ENCODE data around the gene CPAMD8.
"Not testable (repeated sequence)": the region's sequence is repeated elsewhere in the genome, so short reads cannot be mapped to it uniquely, and the experiment has no call there.

Gene CPAMD8

GRCh38 chr19:17037966-17038500 is 11.4 kb upstream of the CPAMD8 start:
- DNase-seq (ENCODE audit: low spot score): no peak

- no peak for DNase-seq (ENCODE audit: low spot score)
These were observed 10.6 kb upstream of the CPAMD8 start for GRCh38 chr19:17037184-17037583.

- no peak for DNase-seq (ENCODE audit: low spot score)
These were observed 10.0 kb upstream of the CPAMD8 start for GRCh38 chr19:17036640-17037039.

DNA sequence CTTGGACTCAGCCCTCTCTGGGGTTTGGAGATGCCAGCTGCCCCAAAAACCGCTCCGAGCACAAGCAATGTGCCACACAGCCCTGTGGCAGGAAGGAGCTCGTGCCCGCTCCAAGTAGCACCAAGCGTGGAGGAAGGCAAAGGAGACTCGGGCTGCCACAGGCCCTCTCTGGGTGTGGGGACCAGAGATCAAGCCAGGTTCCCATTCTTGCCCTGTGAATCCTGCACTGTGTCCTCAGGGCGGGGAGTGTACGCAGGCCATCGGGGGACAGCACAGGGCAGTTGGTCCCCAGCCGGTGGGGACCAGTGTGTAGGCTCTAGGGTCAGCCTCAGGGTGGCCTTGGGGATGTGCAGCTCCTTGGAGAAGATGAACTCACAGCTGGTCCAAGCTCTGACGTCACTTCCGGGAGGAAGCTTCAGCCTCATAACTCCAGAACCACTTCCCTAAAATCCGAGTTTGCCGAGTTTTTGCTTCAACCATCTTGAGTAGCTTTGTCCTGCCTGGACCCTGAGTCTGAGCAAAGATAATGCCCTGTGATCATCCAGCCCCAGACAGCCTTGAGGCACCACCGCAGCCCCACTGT is 9.3 kb upstream of the CPAMD8 start:
- peak; percentile 16 for DNase-seq (ENCODE audit: low spot score)

- no peak for DNase-seq (ENCODE audit: low spot score)
These were observed 5.1 kb upstream of the CPAMD8 start for GRCh38 chr19:17031741-17032140.

DNA sequence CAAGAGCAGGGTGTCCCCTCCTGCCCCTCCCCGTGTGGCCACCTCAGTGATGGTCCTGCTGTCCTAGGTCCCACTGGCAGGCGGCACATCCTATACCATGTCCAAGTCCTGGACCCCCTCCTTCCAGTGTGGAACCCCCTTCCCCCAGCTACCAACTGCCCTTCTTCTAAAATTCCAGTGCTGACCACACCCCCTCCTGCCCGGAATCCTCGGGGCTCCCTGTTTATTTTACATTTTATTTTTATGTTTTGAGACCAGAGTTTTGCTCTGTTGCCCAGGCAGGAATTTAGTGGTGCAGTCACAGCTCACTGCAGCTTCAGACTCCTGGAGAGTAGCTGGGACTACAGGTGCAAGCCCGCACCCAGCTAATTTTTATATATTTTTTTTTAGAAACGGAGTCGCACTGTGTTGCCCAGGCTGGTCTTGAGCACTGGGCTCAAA is 945 bp upstream of the CPAMD8 start:
- no peak for DNase-seq (ENCODE audit: low spot score)

GRCh38 chr19:17025991-17026658 is 485 bp downstream of the CPAMD8 start:
- no peak for DNase-seq (ENCODE audit: low spot score)

GRCh38 chr19:17025361-17025760 is 1.2 kb downstream of the CPAMD8 start:
- DNase-seq (ENCODE audit: low spot score): no peak

DNA sequence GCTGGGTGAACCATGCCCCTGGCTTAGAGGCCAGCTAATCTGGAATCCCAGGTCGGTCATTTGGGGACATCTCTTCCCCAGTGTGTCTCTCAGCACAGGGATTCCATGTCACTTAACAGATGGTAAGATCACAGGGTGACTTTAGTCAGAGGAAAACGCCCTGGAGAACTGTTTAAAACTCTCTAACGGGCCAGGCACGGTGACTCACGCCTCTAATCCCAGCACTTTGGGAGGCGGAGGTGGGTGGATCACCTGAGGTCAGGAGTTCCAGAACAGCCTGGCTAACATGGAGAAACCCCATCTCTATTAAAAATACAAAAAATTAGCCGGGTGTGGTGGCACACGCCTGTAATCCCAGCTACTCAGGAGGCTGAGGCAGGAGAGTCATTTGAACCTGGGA is 1.7 kb downstream of the CPAMD8 start:
- not testable (repeated sequence) for DNase-seq (ENCODE audit: low spot score)

DNA sequence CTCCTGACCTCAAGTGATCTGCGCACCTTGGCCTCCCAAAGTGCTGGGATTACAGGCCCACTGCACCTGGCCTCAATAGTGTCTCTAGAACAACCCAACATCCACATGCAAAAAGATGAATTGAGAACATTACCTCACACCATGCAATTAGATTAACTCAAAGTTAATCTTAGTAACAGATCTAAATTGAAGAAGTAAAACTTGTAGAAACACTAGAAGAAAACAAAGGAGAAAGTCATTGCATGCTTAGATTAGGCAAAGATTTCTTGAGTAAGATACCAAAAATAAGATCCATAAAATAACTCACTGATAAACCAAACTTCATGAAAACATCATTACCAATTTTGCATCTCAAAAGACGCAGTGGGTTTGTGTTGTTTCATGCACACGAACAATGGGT is 2.8 kb downstream of the CPAMD8 start:
- DNase-seq (ENCODE audit: low spot score): no peak

GRCh38 chr19:17022738-17023137 is 3.9 kb downstream of the CPAMD8 start:
- no peak for DNase-seq (ENCODE audit: low spot score)

- DNase-seq (ENCODE audit: low spot score): peak; percentile 26
These were observed 4.6 kb downstream of the CPAMD8 start for GRCh38 chr19:17021793-17022590.

- DNase-seq (ENCODE audit: low spot score): no peak
These were observed 5.3 kb downstream of the CPAMD8 start for GRCh38 chr19:17021328-17021727.

DNA sequence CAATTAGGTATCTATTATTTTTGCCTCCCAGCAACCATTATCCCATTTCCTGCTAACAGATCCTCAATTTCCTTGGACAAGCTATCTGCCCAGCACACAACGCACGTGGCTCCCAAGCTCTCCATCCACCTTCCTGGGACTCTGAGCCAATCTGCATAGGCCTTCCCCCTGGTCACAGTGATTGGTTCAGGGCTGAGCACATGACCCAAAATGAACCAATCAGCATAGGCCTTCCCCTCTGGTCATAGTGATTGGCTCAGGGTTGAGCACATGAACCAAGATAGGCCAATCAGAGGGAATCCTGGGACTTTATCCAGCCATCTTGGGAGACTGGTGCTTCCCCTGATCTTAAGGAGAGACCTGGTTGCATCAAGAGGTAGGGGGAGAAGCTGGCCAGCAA is 5.8 kb downstream of the CPAMD8 start:
- no peak for DNase-seq (ENCODE audit: low spot score)

- peak; percentile 54 for DNase-seq (ENCODE audit: low spot score)
These were observed 6.2 kb downstream of the CPAMD8 start for GRCh38 chr19:17020385-17020784.

DNA sequence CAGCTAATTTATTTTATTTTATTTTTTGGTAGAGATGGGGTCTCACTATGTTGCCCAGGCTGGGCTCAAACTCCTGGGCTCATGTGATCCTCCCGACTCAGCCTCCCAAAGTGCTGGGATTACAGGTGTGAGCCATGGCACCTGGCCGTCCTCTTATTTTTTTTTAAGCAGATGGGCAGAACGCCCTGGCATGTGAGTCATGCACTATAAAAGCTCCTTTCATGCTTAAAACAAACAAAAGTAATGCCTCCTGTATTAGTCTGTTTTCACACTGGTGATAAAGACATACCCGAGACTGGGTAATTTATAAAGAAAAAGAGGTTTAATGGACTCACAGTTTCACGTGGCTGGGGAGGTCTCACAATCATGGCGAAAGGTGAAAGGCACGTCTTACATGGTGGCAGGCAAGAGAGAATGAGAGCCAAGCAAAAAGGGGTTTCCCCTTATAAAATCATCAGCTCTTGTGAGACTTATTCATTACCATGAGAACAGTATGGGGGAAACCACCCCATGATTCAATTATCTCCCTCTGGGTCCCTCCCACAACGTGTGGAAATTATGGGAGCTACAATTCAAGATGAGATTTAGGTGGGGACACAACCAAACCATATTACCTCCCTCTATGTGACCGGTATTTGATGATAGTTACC is 12.3 kb downstream of the CPAMD8 start:
- DNase-seq (ENCODE audit: low spot score): not testable (repeated sequence)

DNA sequence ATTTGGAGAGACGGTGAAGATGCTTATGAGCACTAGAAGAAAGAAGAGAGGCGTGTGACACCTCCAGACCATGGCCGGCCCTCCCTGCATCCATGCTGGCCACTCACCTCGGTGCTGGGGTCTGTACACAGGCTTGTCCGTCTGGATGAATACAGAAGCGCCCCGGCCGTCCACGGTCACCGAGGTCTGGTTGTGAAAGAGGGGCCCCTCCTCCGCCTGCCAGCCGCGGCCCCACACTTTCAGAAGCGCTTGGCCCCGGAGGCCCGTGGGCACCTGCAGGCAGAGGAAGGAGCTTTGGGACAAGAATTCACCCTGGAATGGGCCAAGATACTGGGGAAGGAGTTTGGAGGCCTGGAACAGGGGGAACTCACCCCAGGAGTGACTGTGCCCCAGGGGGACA is 15.1 kb downstream of the CPAMD8 start:
- DNase-seq (ENCODE audit: low spot score): no peak

DNA sequence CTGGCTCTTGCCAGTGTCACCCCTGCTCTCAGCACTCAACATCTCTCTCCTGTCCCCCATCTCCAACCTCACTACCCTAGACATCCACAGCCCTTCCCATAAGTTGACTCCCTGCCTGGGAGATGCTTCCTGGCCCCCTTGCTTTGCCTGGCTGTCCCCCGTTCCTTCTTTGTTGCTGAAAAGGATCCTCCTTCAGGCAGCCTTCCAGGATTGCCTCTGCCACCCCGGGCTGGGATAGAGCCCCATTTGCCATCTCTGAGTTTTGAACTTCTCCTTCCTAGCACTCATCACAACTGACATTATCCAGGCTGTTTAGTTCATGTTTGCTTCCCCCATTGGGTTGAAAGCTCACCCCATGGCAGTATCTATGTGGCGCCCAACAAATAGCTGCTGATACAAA is 20.0 kb downstream of the CPAMD8 start:
- DNase-seq (ENCODE audit: low spot score): no peak

DNA sequence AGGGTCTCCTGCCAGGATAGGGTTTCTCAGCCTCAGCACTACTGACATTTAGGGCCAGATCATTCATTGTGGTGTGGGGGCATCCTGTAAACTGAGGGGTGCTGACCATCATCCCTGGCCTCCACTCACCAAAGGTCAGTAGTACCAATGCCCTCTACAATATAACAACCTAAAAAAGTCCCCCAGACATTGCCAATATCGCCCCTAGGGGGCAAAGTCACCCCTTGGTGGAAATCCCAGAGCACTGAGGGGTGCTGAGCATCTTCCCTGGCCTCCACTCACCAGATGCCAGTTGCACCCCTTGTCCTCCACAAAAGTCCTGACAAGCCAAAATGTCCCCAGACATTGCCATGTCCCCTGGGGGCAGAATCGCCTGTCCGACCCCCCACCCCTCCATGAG is 21.6 kb downstream of the CPAMD8 start:
- no peak for DNase-seq (ENCODE audit: low spot score)

GRCh38 chr19:17004386-17004785 is 22.2 kb downstream of the CPAMD8 start:
- no peak for DNase-seq (ENCODE audit: low spot score)

DNA sequence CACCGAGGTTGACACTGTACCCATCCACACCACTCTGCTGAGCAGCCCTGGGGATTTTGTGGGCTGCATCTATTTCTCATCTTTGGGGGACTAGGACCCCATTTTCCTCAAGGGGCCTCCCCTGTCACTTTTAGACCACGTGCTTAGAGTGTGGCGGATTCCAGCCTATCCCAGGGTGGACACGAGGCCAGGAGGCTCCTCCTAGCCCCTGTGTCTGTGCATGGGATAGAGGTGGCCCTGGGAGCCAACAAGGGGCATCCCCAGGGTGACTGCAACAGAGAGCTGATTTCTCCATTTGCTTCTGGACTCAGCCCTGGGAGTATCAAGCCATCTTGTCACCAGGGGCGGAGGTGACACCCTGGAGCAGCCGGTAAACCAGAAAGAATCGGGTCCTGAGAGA is 24.2 kb downstream of the CPAMD8 start:
- no peak for DNase-seq (ENCODE audit: low spot score)

DNA sequence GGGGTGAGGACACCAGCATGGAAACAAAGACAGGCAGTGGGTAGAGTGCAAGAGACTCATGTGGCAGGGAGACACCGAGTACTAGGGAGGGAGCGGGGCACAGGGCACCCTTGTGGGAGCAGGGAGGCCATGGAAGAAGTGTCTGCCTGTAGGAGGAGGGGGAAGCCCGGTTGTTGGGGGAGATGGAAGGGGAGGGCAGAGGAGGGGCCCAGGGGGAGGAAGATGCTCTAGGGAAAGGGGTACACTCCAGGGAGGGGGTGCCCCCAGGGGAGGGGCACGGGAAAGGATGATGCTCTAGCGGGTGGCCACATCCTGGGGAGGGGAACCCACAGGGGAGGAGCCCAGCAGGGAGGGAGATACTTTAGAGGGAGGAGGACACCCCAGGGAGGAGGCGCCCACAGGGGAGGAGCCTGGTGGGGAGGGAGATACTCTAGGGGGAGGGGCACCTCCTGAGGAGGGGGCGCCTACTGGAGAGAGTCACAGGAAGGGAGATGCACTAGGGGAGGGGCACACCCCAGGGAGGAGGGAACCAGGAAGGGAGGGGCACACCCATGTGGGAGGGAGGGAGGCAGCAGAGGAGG is 24.9 kb downstream of the CPAMD8 start:
- no peak for DNase-seq (ENCODE audit: low spot score)
